PC-9 (cell line): ENCODE results near the gene CFAP251.

Source experiments
- EZH2 ChIP-seq: fragments of 200-600 bp; sonication (generic); IDR thresholded peaks from 2 replicates; pipeline ENCODE4 v1.8.0; 2017; ENCODE audit warnings: antibody characterized with exemption, low read depth
- TF ChIP-seq, protein P1 (sequence below): fragments of 200-600 bp; sonication (generic); conservative IDR thresholded peaks from 2 replicates; pipeline ENCODE4 v1.6.1; 2017; ENCODE audit warnings: mixed run types, antibody characterized with exemption, mild to moderate bottlenecking, moderate library complexity

- TF ChIP-seq, protein P1, sequence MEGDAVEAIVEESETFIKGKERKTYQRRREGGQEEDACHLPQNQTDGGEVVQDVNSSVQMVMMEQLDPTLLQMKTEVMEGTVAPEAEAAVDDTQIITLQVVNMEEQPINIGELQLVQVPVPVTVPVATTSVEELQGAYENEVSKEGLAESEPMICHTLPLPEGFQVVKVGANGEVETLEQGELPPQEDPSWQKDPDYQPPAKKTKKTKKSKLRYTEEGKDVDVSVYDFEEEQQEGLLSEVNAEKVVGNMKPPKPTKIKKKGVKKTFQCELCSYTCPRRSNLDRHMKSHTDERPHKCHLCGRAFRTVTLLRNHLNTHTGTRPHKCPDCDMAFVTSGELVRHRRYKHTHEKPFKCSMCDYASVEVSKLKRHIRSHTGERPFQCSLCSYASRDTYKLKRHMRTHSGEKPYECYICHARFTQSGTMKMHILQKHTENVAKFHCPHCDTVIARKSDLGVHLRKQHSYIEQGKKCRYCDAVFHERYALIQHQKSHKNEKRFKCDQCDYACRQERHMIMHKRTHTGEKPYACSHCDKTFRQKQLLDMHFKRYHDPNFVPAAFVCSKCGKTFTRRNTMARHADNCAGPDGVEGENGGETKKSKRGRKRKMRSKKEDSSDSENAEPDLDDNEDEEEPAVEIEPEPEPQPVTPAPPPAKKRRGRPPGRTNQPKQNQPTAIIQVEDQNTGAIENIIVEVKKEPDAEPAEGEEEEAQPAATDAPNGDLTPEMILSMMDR: no peak
- no peak for TF ChIP-seq EZH2
Measured at GRCh38 chr12:122004633-122005071, 86.3 kb downstream of the CFAP251 start.
